Sigmoid colon (tissue), 7 donors: ENCODE data around the gene ZNF483. TPM values are rescaled to one million over a fixed set of nuclear protein-coding genes. Genes with fewer than 3 reads are reported as not detected.
"Not testable (repeated sequence)": the region's sequence is repeated elsewhere in the genome, so short reads cannot be mapped to it uniquely, and the experiment has no call there.

ENCODE experiments used
- DNase-seq: peaks from one replicate; pipeline ENCODE4 v3.0.0-alpha.2; 2019
- H3K27ac ChIP-seq, 4 donors: fragments of 200-600 bp; sonication (generic); one replicate each; pipeline ENCODE4 v1.5.1; 2016 to 2019; ENCODE audit warnings: mild to moderate bottlenecking in 1 of 4
- H3K27me3 ChIP-seq, 3 donors: fragments of 200-600 bp; sonication (generic); one replicate each; pipeline ENCODE4 v1.5.1; 2019; ENCODE audit warnings: mild to moderate bottlenecking in 1 of 3
- H3K36me3 ChIP-seq, 4 donors: fragments of 200-600 bp; sonication (generic); one replicate each; pipeline ENCODE4 v1.5.1; 2016 to 2019
- H3K4me1 ChIP-seq, 4 donors: fragments of 200-600 bp; sonication (generic); one replicate each; pipeline ENCODE4 v1.5.1; 2017 to 2019
- H3K4me3 ChIP-seq, 4 donors: fragments of 200-600 bp; sonication (generic); one replicate each; pipeline ENCODE4 v1.5.1; 2017 to 2019; ENCODE audit warnings: mild to moderate bottlenecking in 2 of 4, moderate library complexity in 1 of 4
- H3K9me3 ChIP-seq, 4 donors: fragments of 200-600 bp in 3 of 4; sonication (generic) in 3 of 4; one replicate each; pipeline versions ENCODE4 v1.5.1 to v1.6.1; 2013 to 2019
- EP300 ChIP-seq, 4 donors: sonication (generic); formaldehyde crosslinking; IDR thresholded peaks; one replicate each; pipeline ENCODE4 v1.6.1; 2017; ENCODE audit warnings: antibody characterized with exemption in 4 of 4
- POLR2A ChIP-seq, 2 donors: fragments of 450-650 bp; IDR thresholded peaks; one replicate each; pipeline ENCODE4 v1.6.1; 2016; ENCODE audit warnings: antibody characterized with exemption in 2 of 2, mild to moderate bottlenecking in 2 of 2, moderate library complexity in 2 of 2
- POLR2AphosphoS5 ChIP-seq, 4 donors: sonication (generic); formaldehyde crosslinking; IDR thresholded peaks; one replicate each; pipeline ENCODE4 v1.6.1; 2017; ENCODE audit warnings: antibody characterized with exemption in 4 of 4
- WGBS, 2 donors: extraction: QIAGEN DNeasy Blood & Tissue Kit; methylation state at CpG; one replicate each; pipeline ENCODE4 v1.1.7; 2013; 5-methylcytosine and 5-hydroxymethylcytosine counted together
- intact Hi-C: fragments of 100-400 bp; cut with DNase I; formaldehyde crosslinking; loops from one replicate; pipeline ENCODE4 v1.15.1; 2023
- polyA plus RNA-seq, 3 donors: library from polyadenylated mRNA; stranded (reverse); fragments of 200-250 nt; gene quantifications; one replicate each; pipeline ENCODE4 v1.2.3, GENCODE V29; 2013
- total RNA-seq, 4 donors: library from RNA; depleted of rRNA; stranded (reverse); fragments of >200 nt; gene quantifications; one replicate each; pipeline ENCODE4 v1.1.0, GENCODE V29; 2016
- TF ChIP-seq, protein P1 (sequence below), 4 experiments: fragments of 450-650 bp in 3 of 4; fragments of 200-600 bp in 1 of 4; IDR thresholded peaks; one replicate each; pipeline ENCODE4 v1.5.1; 2016 to 2019; ENCODE audit warnings: antibody characterized with exemption in 4 of 4, mild to moderate bottlenecking in 3 of 4, moderate library complexity in 2 of 4
- donor health status: healthy with polysubstance abuse.
- donor health status: Bipolar disorder and iron deficiency.
- donor health status: healthy.

ZNF483 gene
- total and polyA plus RNA-seq, 7 donors, result 0.23 to 22.7 (median 20.0) TPM; not detected in 1

DNA sequence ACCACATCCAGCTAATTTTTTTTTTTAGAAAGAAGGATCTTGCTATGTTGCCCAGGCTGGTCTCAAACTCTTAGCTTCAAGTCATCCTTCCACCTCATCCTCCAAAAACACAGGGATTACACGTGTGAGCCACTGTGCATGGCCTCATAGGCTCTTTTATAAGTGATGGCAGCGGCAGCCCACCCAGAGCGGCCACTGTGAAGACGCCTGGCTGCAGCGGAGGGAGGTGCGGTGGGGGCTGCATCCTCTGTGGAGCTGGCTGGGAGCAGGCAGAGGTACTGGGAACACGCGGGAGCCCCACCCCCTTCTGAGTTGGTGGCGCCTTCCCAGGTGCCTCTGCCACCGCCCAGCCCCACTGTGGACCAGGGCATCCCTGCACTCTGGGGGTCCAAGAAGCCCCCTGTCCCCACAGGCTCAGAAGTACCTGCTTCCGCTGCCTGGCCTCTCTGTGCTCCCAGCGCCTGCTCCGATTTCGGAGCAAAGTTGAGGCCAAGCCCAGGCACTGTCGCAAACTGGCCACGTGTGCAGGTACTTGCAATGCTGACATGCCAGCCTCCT is 23.9 kb upstream of the ZNF483 start:
- no peak overlapping the region for H3K27ac ChIP-seq
- no peaks in the 10 kb centered on the region for H3K4me1 ChIP-seq
- H3K4me3 ChIP-seq, result no peak overlapping the region
- no peak for DNase-seq
- 94 to 96% methylated on average over 16 of the region's 16 CpGs for WGBS, 2 donors
- no peaks in the 10 kb centered on the region for H3K36me3 ChIP-seq
- no peaks in the 10 kb centered on the region for H3K9me3 ChIP-seq
- no peaks in the 10 kb centered on the region for H3K27me3 ChIP-seq
- intact Hi-C loops, result no loop called here
- TF ChIP-seq EP300 (IDR thresholded peaks at IDR 0.05) (no peak), POLR2AphosphoS5 (IDR thresholded peaks at IDR 0.05) (no peak), POLR2A (IDR thresholded peaks at IDR 0.05) (no peak)
- TF ChIP-seq, protein P1, sequence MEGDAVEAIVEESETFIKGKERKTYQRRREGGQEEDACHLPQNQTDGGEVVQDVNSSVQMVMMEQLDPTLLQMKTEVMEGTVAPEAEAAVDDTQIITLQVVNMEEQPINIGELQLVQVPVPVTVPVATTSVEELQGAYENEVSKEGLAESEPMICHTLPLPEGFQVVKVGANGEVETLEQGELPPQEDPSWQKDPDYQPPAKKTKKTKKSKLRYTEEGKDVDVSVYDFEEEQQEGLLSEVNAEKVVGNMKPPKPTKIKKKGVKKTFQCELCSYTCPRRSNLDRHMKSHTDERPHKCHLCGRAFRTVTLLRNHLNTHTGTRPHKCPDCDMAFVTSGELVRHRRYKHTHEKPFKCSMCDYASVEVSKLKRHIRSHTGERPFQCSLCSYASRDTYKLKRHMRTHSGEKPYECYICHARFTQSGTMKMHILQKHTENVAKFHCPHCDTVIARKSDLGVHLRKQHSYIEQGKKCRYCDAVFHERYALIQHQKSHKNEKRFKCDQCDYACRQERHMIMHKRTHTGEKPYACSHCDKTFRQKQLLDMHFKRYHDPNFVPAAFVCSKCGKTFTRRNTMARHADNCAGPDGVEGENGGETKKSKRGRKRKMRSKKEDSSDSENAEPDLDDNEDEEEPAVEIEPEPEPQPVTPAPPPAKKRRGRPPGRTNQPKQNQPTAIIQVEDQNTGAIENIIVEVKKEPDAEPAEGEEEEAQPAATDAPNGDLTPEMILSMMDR (IDR thresholded peaks at IDR 0.05), result no peak

- Histone ChIP-seq H3K27me3 (no peaks in the 10 kb centered on the region), H3K4me1 (no peaks in the 10 kb centered on the region), H3K36me3 (no peaks in the 10 kb centered on the region), H3K27ac (no peak overlapping the region), H3K9me3 (no peaks in the 10 kb centered on the region), H3K4me3 (no peak overlapping the region)
- 82 to 87% methylated on average over 6 of the region's 6 CpGs for WGBS, 2 donors
- intact Hi-C loops, result no loop called here
- TF ChIP-seq POLR2AphosphoS5 (IDR thresholded peaks at IDR 0.05), result no peak
- no peak for TF ChIP-seq POLR2A (IDR thresholded peaks at IDR 0.05)
- TF ChIP-seq, protein P1 (IDR thresholded peaks at IDR 0.05), result no peak
- no peak for TF ChIP-seq EP300 (IDR thresholded peaks at IDR 0.05)
- DNase-seq, result no peak
Measured at GRCh38 chr9:111501648-111502047, 23.3 kb upstream of the ZNF483 start.

- Histone ChIP-seq H3K9me3 (no peaks in the 10 kb centered on the region), H3K36me3 (no peaks in the 10 kb centered on the region), H3K4me3 (no peak overlapping the region), H3K27ac (no peak overlapping the region), H3K27me3 (no peaks in the 10 kb centered on the region), H3K4me1 (no peaks in the 10 kb centered on the region)
- DNase-seq, result no peak
- WGBS, 2 donors, result 91% methylated on average over 3 of the region's 3 CpGs
- TF ChIP-seq, protein P1 (IDR thresholded peaks at IDR 0.05), result no peak
- TF ChIP-seq POLR2A (IDR thresholded peaks at IDR 0.05) (no peak), EP300 (IDR thresholded peaks at IDR 0.05) (no peak), POLR2AphosphoS5 (IDR thresholded peaks at IDR 0.05) (no peak)
- intact Hi-C loops, result no loop called here
Measured at GRCh38 chr9:111502506-111502905, 22.5 kb upstream of the ZNF483 start.

- H3K4me1 ChIP-seq, intact Hi-C loops, H3K27ac ChIP-seq, H3K9me3 ChIP-seq, DNase-seq, H3K27me3 ChIP-seq, H3K4me3 ChIP-seq, H3K36me3 ChIP-seq: not testable (repeated sequence)
- 83% methylated on average over 6 of the region's 6 CpGs for WGBS, 2 donors
Measured at GRCh38 chr9:111511581-111511980, 13.4 kb upstream of the ZNF483 start.

GRCh38 chr9:111514967-111515366 is 10.0 kb upstream of the ZNF483 start:
- no peak for DNase-seq
- intact Hi-C loops, result no loop called here
- no peaks in the 10 kb centered on the region for H3K9me3 ChIP-seq
- no peak overlapping the region for H3K27ac ChIP-seq
- H3K27me3 ChIP-seq, result no peaks in the 10 kb centered on the region
- no peak overlapping the region for H3K4me3 ChIP-seq
- H3K4me1 ChIP-seq, result no peaks in the 10 kb centered on the region
- TF ChIP-seq EP300 (IDR thresholded peaks at IDR 0.05) (no peak), POLR2A (IDR thresholded peaks at IDR 0.05) (no peak), POLR2AphosphoS5 (IDR thresholded peaks at IDR 0.05) (no peak)
- TF ChIP-seq, protein P1 (IDR thresholded peaks at IDR 0.05), result no peak
- no peaks in the 10 kb centered on the region for H3K36me3 ChIP-seq
